Measurements from ENCODE around the gene TMCO4.

The TMCO4 gene

DNA sequence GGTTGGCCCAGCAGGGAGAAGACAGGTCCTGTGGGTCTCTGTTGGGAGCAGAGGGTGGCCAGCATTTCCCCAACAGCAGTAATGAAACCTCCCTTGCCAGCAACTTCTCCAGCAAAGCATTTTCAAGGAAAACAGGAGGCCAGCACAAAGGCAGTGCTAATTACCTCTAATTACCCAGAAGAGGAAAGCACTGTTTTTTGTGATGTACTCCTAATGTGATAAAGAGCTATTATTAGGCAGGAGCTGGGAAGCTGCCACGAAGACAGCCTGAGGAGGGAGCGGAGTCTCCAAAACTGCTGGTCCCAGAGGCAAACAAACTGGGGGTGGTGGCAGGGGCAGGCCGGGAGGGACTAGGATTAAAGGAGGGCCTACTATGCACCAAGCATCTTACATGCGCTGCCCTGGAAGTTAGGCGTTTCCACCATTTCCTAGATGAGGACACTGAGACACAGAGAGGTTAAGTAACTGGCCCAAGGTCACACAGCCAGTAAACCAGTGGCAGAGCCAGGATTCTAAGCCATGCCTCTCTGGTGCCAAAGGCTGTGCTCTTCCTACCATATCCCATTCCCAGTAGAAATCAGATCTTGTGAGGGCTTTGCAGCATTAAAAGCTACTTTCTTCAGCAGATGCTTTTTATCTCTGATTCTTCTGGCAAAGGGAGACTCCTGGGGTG lies 110.5 kb downstream of the TMCO4 start:
- H3K4me3 ChIP-seq (ENCODE audit: low read depth, low read length): no peak overlapping the region
- no peak for TF ChIP-seq ZNF169 (tag by site-specific recombination; IDR thresholded peaks at IDR 0.05)
- TF ChIP-seq ZNF768 (tag by site-specific recombination; IDR thresholded peaks at IDR 0.05): 0 out of 2 replicates have a peak, but pooled peaks have one; percentile 58
- no peak for TF ChIP-seq MYNN (tag by site-specific recombination; IDR thresholded peaks at IDR 0.05; ENCODE audit: borderline replicate concordance)
- POLR2A ChIA-PET: no interaction called here
- no peaks in the 10 kb centered on the region for H3K36me3 ChIP-seq (ENCODE audit: control insufficient read depth in 2 of 2, insufficient read depth in 1 of 2, low read length in 2 of 2)
- H3K27ac ChIP-seq (ENCODE audit: extremely low read depth, low read depth, low read length): no peak overlapping the region
- H3K4me1 ChIP-seq (ENCODE audit: control insufficient read depth, insufficient read depth, low read length): no peaks in the 10 kb centered on the region
- CTCF ChIA-PET: interaction anchor here (2.3 kb wide), 1 partner anchor 27 kb away, joined by 15 read pairs; no protein-coding TSS in a partner anchor
- H3K9me3 ChIP-seq (ENCODE audit: control insufficient read depth, insufficient read depth, low read depth, low read length): no peaks in the 10 kb centered on the region

DNA sequence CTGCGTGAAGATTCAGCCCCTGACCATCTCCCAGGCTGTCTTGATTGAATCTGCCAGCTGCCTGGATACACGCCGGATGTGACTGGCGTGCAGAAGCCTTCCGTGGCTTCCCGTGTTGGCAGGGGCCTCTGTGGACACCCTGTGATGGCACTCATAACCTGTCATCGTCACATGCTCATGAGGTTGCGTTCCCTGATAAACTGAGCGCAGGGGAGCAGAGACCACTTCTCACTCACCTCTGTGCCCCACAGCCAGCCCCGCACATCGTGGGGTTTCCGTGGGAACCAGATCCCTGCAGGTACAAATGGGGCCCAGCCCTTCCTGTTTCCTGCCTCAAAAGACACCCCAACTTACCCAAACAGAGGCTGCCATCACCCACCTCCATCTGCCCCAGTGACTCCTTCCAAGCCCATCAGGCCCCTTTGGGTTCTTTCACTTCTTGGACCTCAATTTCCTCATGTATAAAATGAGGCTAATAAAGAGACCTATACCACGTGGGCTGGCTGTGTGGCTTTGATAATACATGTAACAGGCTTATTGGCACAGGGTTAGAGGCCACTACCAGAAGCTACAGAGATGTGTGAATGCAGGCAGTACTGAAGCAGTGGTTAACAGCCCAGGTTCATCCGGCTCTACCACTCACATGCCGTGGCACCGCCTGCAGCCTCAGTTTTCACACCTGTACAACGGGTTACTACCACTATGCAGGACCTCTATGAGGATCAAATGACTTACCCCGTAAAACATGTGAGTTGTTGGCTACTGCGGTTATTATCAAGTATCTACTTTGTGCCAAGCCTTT lies 111.5 kb downstream of the TMCO4 start:
- Histone ChIP-seq H3K4me1 (ENCODE audit: control insufficient read depth, insufficient read depth, low read length) (no peaks in the 10 kb centered on the region), H3K4me3 (ENCODE audit: low read depth, low read length) (no peak overlapping the region), H3K9me3 (ENCODE audit: control insufficient read depth, insufficient read depth, low read depth, low read length) (no peaks in the 10 kb centered on the region), H3K27ac (ENCODE audit: extremely low read depth, low read depth, low read length) (no peak overlapping the region), H3K36me3 (ENCODE audit: control insufficient read depth in 2 of 2, insufficient read depth in 1 of 2, low read length in 2 of 2) (no peaks in the 10 kb centered on the region)
- TF ChIP-seq, protein P1, sequence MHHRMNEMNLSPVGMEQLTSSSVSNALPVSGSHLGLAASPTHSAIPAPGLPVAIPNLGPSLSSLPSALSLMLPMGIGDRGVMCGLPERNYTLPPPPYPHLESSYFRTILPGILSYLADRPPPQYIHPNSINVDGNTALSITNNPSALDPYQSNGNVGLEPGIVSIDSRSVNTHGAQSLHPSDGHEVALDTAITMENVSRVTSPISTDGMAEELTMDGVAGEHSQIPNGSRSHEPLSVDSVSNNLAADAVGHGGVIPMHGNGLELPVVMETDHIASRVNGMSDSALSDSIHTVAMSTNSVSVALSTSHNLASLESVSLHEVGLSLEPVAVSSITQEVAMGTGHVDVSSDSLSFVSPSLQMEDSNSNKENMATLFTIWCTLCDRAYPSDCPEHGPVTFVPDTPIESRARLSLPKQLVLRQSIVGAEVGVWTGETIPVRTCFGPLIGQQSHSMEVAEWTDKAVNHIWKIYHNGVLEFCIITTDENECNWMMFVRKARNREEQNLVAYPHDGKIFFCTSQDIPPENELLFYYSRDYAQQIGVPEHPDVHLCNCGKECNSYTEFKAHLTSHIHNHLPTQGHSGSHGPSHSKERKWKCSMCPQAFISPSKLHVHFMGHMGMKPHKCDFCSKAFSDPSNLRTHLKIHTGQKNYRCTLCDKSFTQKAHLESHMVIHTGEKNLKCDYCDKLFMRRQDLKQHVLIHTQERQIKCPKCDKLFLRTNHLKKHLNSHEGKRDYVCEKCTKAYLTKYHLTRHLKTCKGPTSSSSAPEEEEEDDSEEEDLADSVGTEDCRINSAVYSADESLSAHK (tag by site-specific recombination; IDR thresholded peaks at IDR 0.05): no peak
- TF ChIP-seq, protein P2, sequence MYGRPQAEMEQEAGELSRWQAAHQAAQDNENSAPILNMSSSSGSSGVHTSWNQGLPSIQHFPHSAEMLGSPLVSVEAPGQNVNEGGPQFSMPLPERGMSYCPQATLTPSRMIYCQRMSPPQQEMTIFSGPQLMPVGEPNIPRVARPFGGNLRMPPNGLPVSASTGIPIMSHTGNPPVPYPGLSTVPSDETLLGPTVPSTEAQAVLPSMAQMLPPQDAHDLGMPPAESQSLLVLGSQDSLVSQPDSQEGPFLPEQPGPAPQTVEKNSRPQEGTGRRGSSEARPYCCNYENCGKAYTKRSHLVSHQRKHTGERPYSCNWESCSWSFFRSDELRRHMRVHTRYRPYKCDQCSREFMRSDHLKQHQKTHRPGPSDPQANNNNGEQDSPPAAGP (tag by site-specific recombination; IDR thresholded peaks at IDR 0.05): no peak
- no peak for TF ChIP-seq ZNF274 (IDR thresholded peaks at IDR 0.05; ENCODE audit: low read length)
- no peak for TF ChIP-seq ZNF274 (tag by site-specific recombination; IDR thresholded peaks at IDR 0.05; ENCODE audit: borderline replicate concordance)
- POLR2A ChIA-PET: no interaction called here
- CTCF ChIA-PET: interaction anchor here (0.7 to 2.3 kb wide), 2 partner anchors 8 to 26 kb away, joined by 3 to 15 read pairs; no protein-coding TSS in a partner anchor

DNA sequence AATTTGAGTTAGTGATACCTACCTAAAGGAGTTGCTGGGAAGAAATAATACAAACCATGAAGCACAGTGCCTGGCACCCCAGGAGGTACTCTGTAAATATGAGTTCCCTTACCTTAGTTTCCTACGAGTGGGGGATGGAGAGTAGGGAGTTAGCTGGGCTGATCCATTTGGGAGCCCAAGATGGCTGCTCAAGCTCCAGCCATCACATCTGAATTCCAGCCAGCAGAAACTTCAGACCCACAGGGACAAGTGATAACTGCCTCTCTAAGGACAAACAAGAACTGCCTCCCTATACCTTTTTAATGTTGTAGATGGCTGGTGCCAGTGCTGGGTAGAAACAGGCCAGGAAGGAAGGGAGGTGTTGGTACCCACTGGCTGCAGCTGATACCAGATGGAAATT lies 112.3 kb downstream of the TMCO4 start:
- no peak overlapping the region for H3K27ac ChIP-seq (ENCODE audit: extremely low read depth, low read depth, low read length)
- H3K4me3 ChIP-seq (ENCODE audit: low read depth, low read length): no peak overlapping the region
- H3K9me3 ChIP-seq (ENCODE audit: control insufficient read depth, insufficient read depth, low read depth, low read length): no peaks in the 10 kb centered on the region
- TF ChIP-seq, protein P3, sequence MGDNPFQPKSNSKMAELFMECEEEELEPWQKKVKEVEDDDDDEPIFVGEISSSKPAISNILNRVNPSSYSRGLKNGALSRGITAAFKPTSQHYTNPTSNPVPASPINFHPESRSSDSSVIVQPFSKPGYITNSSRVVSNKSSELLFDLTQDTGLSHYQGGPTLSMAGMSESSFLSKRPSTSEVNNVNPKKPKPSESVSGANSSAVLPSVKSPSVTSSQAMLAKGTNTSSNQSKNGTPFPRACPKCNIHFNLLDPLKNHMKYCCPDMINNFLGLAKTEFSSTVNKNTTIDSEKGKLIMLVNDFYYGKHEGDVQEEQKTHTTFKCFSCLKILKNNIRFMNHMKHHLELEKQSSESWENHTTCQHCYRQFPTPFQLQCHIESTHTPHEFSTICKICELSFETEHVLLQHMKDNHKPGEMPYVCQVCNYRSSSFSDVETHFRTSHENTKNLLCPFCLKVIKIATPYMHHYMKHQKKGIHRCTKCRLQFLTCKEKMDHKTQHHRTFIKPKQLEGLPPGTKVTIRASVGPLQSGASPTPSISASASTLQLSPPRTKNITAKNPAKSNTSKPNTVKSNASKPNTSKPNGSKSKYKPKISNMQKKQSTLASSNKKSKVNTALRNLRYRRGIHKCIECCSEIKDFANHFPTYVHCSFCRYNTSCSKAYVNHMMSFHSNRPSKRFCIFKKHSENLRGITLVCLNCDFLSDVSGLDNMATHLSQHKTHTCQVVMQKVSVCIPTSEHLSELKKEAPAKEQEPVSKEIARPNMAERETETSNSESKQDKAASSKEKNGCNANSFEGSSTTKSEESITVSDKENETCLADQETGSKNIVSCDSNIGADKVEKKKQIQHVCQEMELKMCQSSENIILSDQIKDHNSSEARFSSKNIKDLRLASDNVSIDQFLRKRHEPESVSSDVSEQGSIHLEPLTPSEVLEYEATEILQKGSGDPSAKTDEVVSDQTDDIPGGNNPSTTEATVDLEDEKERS (tag by site-specific recombination; IDR thresholded peaks at IDR 0.05): peak; percentile 87; the same call in 1 of the 2 replicates
- TF ChIP-seq, protein P4, sequence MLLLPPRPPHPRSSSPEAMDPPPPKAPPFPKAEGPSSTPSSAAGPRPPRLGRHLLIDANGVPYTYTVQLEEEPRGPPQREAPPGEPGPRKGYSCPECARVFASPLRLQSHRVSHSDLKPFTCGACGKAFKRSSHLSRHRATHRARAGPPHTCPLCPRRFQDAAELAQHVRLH (tag by site-specific recombination; IDR thresholded peaks at IDR 0.05): peak; percentile 72; the same call in 1 of the 2 replicates
- TF ChIP-seq SETDB1 (IDR thresholded peaks at IDR 0.05; ENCODE audit: insufficient read length, low read length) (peak; percentile 80), YY1 (tag by site-specific recombination; IDR thresholded peaks at IDR 0.05) (no peak), ZBTB17 (tag by site-specific recombination; IDR thresholded peaks at IDR 0.05) (no peak), ZNF654 (tag by site-specific recombination; IDR thresholded peaks at IDR 0.05; ENCODE audit: low read depth) (no peak), ZNF548 (tag by site-specific recombination; IDR thresholded peaks at IDR 0.05) (no peak)
- TF ChIP-seq, protein P5, sequence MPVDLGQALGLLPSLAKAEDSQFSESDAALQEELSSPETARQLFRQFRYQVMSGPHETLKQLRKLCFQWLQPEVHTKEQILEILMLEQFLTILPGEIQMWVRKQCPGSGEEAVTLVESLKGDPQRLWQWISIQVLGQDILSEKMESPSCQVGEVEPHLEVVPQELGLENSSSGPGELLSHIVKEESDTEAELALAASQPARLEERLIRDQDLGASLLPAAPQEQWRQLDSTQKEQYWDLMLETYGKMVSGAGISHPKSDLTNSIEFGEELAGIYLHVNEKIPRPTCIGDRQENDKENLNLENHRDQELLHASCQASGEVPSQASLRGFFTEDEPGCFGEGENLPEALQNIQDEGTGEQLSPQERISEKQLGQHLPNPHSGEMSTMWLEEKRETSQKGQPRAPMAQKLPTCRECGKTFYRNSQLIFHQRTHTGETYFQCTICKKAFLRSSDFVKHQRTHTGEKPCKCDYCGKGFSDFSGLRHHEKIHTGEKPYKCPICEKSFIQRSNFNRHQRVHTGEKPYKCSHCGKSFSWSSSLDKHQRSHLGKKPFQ (tag by site-specific recombination; IDR thresholded peaks at IDR 0.05): no peak
- ChIA-PET CTCF (interaction anchor here (0.7 to 3.8 kb wide), 2 partner anchors 8 to 26 kb away, joined by 3 to 18 read pairs; no protein-coding TSS in a partner anchor), POLR2A (no interaction called here)
- H3K4me1 ChIP-seq (ENCODE audit: control insufficient read depth, insufficient read depth, low read length): no peaks in the 10 kb centered on the region
- H3K36me3 ChIP-seq (ENCODE audit: control insufficient read depth in 2 of 2, insufficient read depth in 1 of 2, low read length in 2 of 2): no peaks in the 10 kb centered on the region
